ENCODE data around the gene SPIRE1.
"Not testable (repeated sequence)": the region's sequence is repeated elsewhere in the genome, so short reads cannot be mapped to it uniquely, and the experiment has no call there.

The SPIRE1 gene

GRCh38 chr18:12554796-12555388, 103.0 kb downstream of the SPIRE1 start:
- Histone ChIP-seq H2AFZ (no peak overlapping the region), H3K9ac (no peak overlapping the region), H3K4me1 (peaks cover 2% of the 10 kb centered on the region), H3K79me2 (peaks cover 28% of the 10 kb centered on the region), H3K27me3 (ENCODE audit: control insufficient read depth, insufficient read depth, low read length) (no peaks in the 10 kb centered on the region), H3K27ac (no peak overlapping the region), H3K4me3 (ENCODE audit: low read depth, low read length) (no peak overlapping the region), H3K36me3 (ENCODE audit: control insufficient read depth, insufficient read depth, low read length) (no peaks in the 10 kb centered on the region), H3K9me3 (ENCODE audit: control insufficient read depth, low read length) (no peaks in the 10 kb centered on the region), H3K4me2 (ENCODE audit: low read length) (no peak overlapping the region)
- TF ChIP-seq CTCF (IDR thresholded peaks at IDR 0.05): no peak

DNA sequence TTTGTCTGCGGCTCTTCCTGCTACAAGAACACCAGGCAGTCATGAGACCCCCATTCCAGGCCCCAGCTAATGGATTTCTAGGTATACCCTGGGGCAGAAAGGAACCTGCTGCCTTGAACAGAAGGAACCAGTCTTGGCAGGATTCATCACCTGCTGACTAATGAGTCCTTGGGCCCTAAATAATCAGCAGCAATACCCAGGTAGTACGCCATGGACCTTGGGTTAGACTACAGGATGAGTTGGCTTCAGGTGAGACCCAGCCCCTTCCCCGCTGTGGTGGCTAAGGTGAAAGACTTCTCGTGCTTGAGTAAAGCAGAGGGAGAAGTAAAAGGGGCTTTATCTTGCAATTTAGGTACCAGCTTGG, 105.0 kb downstream of the SPIRE1 start:
- no peak overlapping the region for H3K27ac ChIP-seq
- no peaks in the 10 kb centered on the region for H3K9me3 ChIP-seq (ENCODE audit: control insufficient read depth, low read length)
- no peak overlapping the region for H3K4me2 ChIP-seq (ENCODE audit: low read length)
- TF ChIP-seq CTCF (IDR thresholded peaks at IDR 0.05): no peak
- H3K4me1 ChIP-seq: peaks cover 3% of the 10 kb centered on the region
- H3K36me3 ChIP-seq (ENCODE audit: control insufficient read depth, insufficient read depth, low read length): no peaks in the 10 kb centered on the region
- H3K79me2 ChIP-seq: peaks cover 21% of the 10 kb centered on the region
- no peaks in the 10 kb centered on the region for H3K27me3 ChIP-seq (ENCODE audit: control insufficient read depth, insufficient read depth, low read length)
- H3K4me3 ChIP-seq (ENCODE audit: low read depth, low read length): no peak overlapping the region
- H2AFZ ChIP-seq: no peak overlapping the region
- no peak overlapping the region for H3K9ac ChIP-seq

GRCh38 chr18:12551943-12552878, 105.7 kb downstream of the SPIRE1 start:
- H3K79me2 ChIP-seq: peaks cover 21% of the 10 kb centered on the region
- H3K9me3 ChIP-seq (ENCODE audit: control insufficient read depth, low read length); H3K27me3 ChIP-seq (ENCODE audit: control insufficient read depth, insufficient read depth, low read length); H3K4me2 ChIP-seq (ENCODE audit: low read length); H2AFZ ChIP-seq; H3K36me3 ChIP-seq (ENCODE audit: control insufficient read depth, insufficient read depth, low read length); H3K9ac ChIP-seq; H3K4me1 ChIP-seq; H3K27ac ChIP-seq; H3K4me3 ChIP-seq (ENCODE audit: low read depth, low read length): not testable (repeated sequence)

DNA sequence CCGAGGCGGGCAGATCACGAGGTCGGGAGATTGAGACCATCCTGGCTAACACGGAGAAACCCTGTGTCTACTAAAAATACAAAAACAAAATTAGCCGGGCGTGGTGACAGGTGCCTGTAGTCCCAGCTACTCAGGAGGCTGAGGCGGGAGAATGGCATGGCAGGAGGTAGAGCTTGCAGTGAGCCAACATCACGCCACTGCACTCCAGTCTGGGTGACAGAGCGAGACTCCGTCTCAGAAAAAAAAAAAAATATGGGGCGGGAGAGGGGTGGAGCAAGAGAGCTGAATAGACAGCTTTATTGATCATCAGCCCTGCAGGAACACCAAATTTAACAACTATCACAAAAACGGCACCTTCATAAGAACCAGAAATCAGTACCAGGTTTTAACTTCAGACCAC, 106.4 kb downstream of the SPIRE1 start:
- peaks cover 18% of the 10 kb centered on the region for H3K79me2 ChIP-seq
- not testable (repeated sequence) for H3K9ac ChIP-seq; H3K27me3 ChIP-seq (ENCODE audit: control insufficient read depth, insufficient read depth, low read length); H3K9me3 ChIP-seq (ENCODE audit: control insufficient read depth, low read length); H3K4me1 ChIP-seq; H3K36me3 ChIP-seq (ENCODE audit: control insufficient read depth, insufficient read depth, low read length); H3K4me2 ChIP-seq (ENCODE audit: low read length); H2AFZ ChIP-seq; H3K27ac ChIP-seq; H3K4me3 ChIP-seq (ENCODE audit: low read depth, low read length)

DNA sequence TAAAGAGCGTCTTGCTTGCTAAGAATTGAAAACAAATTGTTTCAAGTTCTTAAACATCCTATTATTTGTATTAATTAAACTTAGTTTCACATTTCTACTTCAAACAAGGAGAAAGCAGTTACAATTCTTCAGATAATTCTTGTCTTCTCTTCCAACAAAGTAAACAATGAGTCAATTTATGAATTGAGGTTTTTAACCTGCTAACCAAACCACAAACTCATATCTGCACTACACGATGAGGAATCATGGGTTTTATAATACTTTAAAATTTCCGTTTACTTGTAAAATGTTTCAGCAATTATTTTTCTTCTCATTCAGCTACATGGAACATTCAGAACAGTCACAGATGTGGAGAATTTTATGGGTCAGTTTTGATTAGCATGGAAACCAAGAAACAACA, 114.2 kb downstream of the SPIRE1 start:
- Histone ChIP-seq H3K4me2 (ENCODE audit: low read length) (no peak overlapping the region), H3K27ac (no peak overlapping the region), H3K9me3 (ENCODE audit: control insufficient read depth, low read length) (no peaks in the 10 kb centered on the region), H3K27me3 (ENCODE audit: control insufficient read depth, insufficient read depth, low read length) (no peaks in the 10 kb centered on the region), H2AFZ (no peak overlapping the region), H3K4me1 (peaks cover 4% of the 10 kb centered on the region), H3K4me3 (ENCODE audit: low read depth, low read length) (no peak overlapping the region), H3K36me3 (ENCODE audit: control insufficient read depth, insufficient read depth, low read length) (no peaks in the 10 kb centered on the region), H3K9ac (no peak overlapping the region), H3K79me2 (peaks cover 7% of the 10 kb centered on the region)
- no peak for TF ChIP-seq CTCF (IDR thresholded peaks at IDR 0.05)
